ENCODE measurements around the gene CRISPLD2. TPM values are rescaled to one million over a fixed set of nuclear protein-coding genes. Genes with fewer than 3 reads are reported as not detected.

Gene CRISPLD2
- total and polyA plus RNA-seq, 8 donors: 13.8 to 106 (median 24.9) TPM

DNA sequence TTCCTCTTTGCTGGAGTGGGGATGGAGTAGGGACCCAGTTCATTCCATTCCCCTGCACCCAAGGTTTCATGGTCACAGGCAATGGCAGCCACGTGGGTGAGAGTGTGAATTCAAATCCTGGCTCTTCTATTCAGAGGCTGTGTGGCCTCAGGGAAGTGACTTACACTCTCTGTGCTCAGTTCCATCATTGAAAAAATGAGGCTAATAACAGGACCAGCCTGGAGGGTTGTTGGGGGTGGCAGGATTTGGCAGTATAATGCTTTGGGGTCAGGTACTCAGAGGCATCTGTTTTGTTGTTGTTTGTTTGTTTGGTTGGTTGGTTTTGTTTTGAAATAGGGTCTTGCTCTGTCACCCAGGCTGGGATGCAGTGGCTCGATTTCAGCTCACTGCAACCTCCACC lies 2.2 kb upstream of the CRISPLD2 start:
- Histone ChIP-seq H3K36me3 (no peaks in the 10 kb centered on the region), H3K9me3 (no peaks in the 10 kb centered on the region), H3K4me1 (peaks cover 0 to 35% of the 10 kb centered on the region in 2 donors), H3K27ac (no peak overlapping the region), H3K27me3 (peaks cover 0 to 34% of the 10 kb centered on the region in 2 donors), H3K4me3 (no peak overlapping the region)
- DNase-seq: no peak
- intact Hi-C loops (cut with DNase I): no loop called here
- ATAC-seq: no peak
- TF ChIP-seq, protein P1, sequence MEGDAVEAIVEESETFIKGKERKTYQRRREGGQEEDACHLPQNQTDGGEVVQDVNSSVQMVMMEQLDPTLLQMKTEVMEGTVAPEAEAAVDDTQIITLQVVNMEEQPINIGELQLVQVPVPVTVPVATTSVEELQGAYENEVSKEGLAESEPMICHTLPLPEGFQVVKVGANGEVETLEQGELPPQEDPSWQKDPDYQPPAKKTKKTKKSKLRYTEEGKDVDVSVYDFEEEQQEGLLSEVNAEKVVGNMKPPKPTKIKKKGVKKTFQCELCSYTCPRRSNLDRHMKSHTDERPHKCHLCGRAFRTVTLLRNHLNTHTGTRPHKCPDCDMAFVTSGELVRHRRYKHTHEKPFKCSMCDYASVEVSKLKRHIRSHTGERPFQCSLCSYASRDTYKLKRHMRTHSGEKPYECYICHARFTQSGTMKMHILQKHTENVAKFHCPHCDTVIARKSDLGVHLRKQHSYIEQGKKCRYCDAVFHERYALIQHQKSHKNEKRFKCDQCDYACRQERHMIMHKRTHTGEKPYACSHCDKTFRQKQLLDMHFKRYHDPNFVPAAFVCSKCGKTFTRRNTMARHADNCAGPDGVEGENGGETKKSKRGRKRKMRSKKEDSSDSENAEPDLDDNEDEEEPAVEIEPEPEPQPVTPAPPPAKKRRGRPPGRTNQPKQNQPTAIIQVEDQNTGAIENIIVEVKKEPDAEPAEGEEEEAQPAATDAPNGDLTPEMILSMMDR (IDR thresholded peaks at IDR 0.05): no peak

DNA sequence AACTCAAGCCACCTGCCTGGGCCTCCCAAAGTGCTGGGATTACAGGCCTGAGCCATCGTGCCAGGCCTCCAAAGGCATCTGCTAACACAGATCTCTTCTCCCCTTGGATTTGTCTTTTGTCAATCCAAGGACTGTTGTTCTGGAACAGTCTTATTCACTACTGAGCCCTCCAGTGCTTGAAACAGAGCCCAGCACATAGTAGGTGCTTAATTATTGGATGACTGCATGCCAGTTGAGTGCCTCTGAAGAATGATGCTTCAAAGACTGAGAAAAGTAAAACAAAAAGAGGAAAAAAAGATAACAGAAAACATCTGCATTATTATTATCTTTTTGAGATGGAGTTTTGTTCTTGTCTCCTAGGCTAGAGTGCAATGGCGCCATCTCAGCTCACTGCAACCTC lies 1.7 kb upstream of the CRISPLD2 start:
- no peak overlapping the region for H3K27ac ChIP-seq
- H3K36me3 ChIP-seq: no peaks in the 10 kb centered on the region
- no peak for ATAC-seq
- H3K4me1 ChIP-seq: peaks cover 0 to 40% of the 10 kb centered on the region in 2 donors
- intact Hi-C loops (cut with DNase I): no loop called here
- no peak overlapping the region for H3K4me3 ChIP-seq
- DNase-seq: peak in 1 of 4 donors; percentile 20
- peaks cover 0 to 39% of the 10 kb centered on the region in 2 donors for H3K27me3 ChIP-seq
- TF ChIP-seq, protein P1 (IDR thresholded peaks at IDR 0.05): no peak
- no peaks in the 10 kb centered on the region for H3K9me3 ChIP-seq

DNA sequence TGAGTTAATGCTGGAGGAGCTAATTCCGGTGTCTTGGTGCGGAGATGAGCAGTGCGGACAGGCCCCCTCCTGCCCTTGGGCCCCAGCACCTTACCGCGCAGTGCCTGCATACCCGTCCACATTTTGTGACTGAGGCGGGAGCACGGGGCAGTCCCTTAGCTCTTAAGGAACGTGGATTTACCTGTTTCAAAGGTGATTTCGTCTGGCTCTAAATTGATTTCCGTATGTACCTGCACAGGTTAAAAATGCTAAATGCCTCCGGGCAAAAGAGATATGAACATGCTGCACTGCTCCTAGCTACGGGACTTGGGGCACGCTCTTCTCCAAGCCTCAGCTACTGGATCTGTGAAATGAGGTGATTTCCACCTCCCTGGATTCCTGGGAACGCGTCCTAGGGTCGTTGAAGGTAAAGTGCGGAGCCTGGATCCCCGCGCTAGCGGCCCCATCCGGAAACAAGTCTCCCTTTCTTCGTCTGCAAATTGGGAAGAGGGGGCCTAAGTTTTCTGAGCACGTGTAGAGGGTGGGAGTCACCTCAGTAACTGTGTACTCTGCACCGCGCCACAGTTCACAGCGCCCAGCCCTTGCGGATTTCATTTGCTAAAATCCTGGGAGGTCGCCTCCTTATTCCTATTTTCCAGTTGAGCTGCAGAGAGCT lies 669 bp upstream of the CRISPLD2 start:
- DNase-seq (no peak), ATAC-seq (no peak)
- peak overlapping the region; percentile 32 to 51 for H3K4me3 ChIP-seq
- H3K9me3 ChIP-seq: no peaks in the 10 kb centered on the region
- H3K27ac ChIP-seq: no peak overlapping the region
- TF ChIP-seq, protein P1 (IDR thresholded peaks at IDR 0.05): no peak
- peaks cover 0 to 48% of the 10 kb centered on the region in 2 donors for H3K4me1 ChIP-seq
- peaks cover 0 to 40% of the 10 kb centered on the region in 2 donors for H3K27me3 ChIP-seq
- no peaks in the 10 kb centered on the region for H3K36me3 ChIP-seq
- intact Hi-C loops (cut with DNase I): no loop called here

GRCh38 chr16:84820305-84820684 lies 510 bp downstream of the CRISPLD2 start:
- peak; percentile 2 for ATAC-seq
- Histone ChIP-seq H3K27ac (no peak overlapping the region), H3K27me3 (peaks cover 0 to 40% of the 10 kb centered on the region in 2 donors), H3K36me3 (no peaks in the 10 kb centered on the region), H3K9me3 (no peaks in the 10 kb centered on the region), H3K4me1 (peaks cover 0 to 58% of the 10 kb centered on the region in 2 donors), H3K4me3 (peak overlapping the region; percentile 32 to 51)
- TF ChIP-seq, protein P1 (IDR thresholded peaks at IDR 0.05): no peak
- intact Hi-C loops (cut with DNase I): no loop called here
- no peak for DNase-seq

DNA sequence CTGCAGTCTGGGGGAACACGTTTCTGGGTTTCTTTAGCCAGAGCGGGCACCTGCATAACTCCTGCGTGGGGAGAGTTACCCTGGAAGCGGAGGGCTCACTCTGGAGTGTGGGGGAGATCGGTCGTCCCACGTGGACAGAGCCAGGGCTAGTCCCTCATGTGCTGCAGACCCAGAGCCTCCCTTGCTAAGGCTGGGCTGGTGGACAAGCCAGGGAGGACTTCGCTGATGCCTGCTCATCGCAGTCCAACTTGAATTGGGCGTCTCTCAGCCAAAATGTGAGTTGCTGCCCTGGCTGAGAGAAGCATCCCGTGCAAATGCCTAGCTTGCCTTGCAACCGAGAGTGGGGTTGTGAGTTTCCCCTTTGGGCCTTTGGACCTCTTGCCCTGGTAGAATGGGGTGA lies 986 bp downstream of the CRISPLD2 start:
- TF ChIP-seq, protein P1 (IDR thresholded peaks at IDR 0.05): no peak
- Histone ChIP-seq H3K4me1 (peaks cover 0 to 58% of the 10 kb centered on the region in 2 donors), H3K9me3 (no peaks in the 10 kb centered on the region), H3K36me3 (no peaks in the 10 kb centered on the region), H3K27ac (no peak overlapping the region), H3K27me3 (peaks cover 0 to 40% of the 10 kb centered on the region in 2 donors), H3K4me3 (peak overlapping the region; percentile 32 to 51)
- ATAC-seq (no peak), DNase-seq (peak in 1 of 4 donors; percentile 61)
- intact Hi-C loops (cut with DNase I): no loop called here
